ENCODE data around the gene SH3BP5L.
"Not testable (repeated sequence)": the region's sequence is repeated elsewhere in the genome, so short reads cannot be mapped to it uniquely, and the experiment has no call there.

The SH3BP5L gene

DNA sequence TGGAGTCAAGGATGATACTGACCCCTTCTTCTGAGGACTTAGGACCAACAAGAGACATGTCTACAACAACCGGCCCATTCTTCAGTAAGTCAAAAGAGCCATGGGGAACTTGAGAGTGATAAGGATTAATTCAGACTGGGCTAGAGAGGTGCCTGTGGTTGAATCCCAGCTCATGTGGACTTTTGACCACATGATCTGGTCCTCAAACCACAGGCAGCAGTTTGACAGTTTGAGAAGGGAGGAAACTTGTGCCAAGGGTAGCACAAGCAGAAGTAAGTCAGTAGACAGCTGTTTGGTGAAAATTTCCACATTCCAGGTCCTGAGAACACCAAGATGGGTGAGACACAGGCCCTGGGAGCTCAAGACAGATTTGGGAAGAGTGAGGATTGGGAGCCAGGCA, 19.8 kb downstream of the SH3BP5L start:
- no peak for DNase-seq (ENCODE audit: low read depth, low spot score)
- ChIA-PET CTCF (interaction anchor here (1.2 to 4.5 kb wide), 4 partner anchors 11 to 184 kb away, joined by 3 to 19 read pairs (median 10); no protein-coding TSS in a partner anchor), POLR2A (no interaction called here)
- TF ChIP-seq, protein P1, sequence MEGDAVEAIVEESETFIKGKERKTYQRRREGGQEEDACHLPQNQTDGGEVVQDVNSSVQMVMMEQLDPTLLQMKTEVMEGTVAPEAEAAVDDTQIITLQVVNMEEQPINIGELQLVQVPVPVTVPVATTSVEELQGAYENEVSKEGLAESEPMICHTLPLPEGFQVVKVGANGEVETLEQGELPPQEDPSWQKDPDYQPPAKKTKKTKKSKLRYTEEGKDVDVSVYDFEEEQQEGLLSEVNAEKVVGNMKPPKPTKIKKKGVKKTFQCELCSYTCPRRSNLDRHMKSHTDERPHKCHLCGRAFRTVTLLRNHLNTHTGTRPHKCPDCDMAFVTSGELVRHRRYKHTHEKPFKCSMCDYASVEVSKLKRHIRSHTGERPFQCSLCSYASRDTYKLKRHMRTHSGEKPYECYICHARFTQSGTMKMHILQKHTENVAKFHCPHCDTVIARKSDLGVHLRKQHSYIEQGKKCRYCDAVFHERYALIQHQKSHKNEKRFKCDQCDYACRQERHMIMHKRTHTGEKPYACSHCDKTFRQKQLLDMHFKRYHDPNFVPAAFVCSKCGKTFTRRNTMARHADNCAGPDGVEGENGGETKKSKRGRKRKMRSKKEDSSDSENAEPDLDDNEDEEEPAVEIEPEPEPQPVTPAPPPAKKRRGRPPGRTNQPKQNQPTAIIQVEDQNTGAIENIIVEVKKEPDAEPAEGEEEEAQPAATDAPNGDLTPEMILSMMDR (IDR thresholded peaks at IDR 0.05; ENCODE audit: insufficient read depth, low read length, missing control alignments): no peak
- no peak overlapping the region for H3K4me3 ChIP-seq (ENCODE audit: low read depth, low read length)

DNA sequence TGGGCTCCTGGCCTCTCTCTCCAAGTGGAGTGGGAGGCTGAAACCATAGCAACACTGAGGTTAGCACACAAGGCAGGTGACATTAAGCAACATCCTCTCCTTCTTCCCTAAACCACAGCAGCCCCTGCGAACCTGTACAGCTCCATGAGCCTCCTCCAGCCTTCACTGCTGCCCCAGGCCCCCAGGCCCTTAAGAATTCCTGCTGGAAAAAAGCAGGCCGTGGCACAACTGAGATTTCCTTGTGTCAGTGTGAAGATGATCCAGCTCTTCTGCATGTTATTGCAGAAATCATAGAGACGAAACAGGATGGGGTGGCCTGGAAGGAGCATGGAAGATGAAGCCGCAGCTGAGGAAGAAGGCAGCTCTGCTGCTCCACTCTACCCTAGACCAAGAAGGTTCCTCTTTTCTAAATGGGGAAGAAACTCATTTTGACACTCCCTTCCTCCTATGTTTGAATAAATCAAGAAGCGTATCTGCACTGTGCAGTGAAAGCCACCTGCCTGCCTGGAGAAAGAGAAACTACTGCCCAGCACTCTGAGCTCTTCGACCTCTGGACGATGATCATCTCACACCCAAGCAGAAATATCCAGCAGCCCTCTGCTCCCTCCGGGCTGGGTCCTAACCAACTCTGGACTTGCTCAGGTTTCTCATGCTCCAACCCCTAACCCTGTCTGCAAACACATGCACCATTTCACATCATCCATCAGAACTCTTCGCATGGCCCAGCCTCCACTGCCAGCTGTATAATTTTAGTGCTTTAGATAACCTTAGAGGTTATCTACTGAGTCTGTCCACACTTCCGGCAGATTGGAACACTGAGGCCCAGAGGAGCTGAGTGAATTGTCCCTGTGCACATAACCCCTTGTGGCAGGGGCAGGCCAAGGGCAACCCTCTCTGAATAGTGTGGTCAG, 20.7 kb downstream of the SH3BP5L start:
- ChIA-PET CTCF (interaction anchor here (0.8 to 4.5 kb wide), 7 partner anchors 11 to 562 kb away, joined by 3 to 19 read pairs (median 4); no protein-coding TSS in a partner anchor), POLR2A (no interaction called here)
- H3K4me3 ChIP-seq (ENCODE audit: low read depth, low read length): no peak overlapping the region
- DNase-seq (ENCODE audit: low read depth, low spot score): no peak
- TF ChIP-seq, protein P1 (IDR thresholded peaks at IDR 0.05; ENCODE audit: insufficient read depth, low read length, missing control alignments): no peak

DNA sequence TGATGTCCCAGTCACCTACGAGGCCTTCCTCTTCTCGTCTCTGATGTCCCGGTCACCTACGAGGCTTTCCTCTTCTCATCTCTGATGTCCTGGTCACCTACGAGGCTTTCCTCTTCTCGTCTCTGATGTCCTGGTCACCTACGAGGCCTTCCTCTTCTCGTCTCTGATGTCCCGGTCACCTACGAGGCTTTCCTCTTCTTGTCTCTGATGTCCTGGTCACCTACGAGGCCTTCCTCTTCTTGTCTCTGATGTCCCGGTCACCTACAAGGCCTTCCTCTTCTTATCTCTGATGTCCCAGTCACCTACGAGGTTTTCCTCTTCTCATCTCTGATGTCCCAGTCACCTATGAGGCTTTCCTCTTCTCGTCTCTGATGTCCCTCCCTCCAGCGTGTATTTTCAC, 22.2 kb downstream of the SH3BP5L start:
- POLR2A ChIA-PET; CTCF ChIA-PET; H3K4me3 ChIP-seq (ENCODE audit: low read depth, low read length); DNase-seq (ENCODE audit: low read depth, low spot score): not testable (repeated sequence)

DNA sequence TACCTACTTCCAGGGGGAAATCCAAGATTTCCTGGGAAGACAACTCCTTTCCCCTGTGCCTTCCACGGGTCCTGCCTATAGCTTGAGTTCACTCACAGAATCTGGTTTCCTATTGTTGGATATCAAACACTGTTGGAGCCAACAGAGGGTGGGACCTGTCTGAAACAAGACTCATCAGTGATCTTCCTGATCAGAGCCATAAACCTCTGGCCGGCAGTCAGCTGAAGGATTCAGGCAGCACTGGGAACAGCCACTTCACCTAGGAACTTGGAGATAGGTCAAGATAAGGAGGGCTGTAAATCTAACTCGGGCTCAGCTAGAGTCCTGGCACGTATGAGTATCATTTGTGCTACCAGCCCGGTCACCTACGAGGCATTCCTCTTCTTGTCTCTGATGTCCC, 23.3 kb downstream of the SH3BP5L start:
- CTCF ChIA-PET: no interaction called here
- POLR2A ChIA-PET: no interaction called here
- no peak for DNase-seq (ENCODE audit: low read depth, low spot score)
- TF ChIP-seq, protein P1 (IDR thresholded peaks at IDR 0.05; ENCODE audit: insufficient read depth, low read length, missing control alignments): no peak
- H3K4me3 ChIP-seq (ENCODE audit: low read depth, low read length): no peak overlapping the region

DNA sequence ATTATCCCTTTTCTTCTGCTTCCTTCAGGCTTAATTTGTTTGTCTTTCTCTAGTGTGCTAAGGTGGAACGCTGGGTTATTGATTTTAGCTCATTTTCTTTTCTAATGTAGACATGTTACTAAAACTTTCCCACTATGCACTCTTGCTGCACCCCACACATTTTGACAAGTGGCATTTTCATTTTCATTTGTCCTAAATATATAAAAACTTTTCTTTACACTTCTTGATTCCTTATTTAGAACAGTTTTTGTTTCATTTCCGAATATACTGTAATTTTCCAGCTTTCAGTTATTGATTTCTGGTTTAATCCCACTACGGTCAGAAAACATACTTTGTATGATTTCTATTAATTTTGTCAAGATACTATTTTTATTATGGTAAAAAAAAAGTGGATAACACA, 25.3 kb downstream of the SH3BP5L start:
- CTCF ChIA-PET: no interaction called here
- H3K4me3 ChIP-seq (ENCODE audit: low read depth, low read length): no peak overlapping the region
- POLR2A ChIA-PET: no interaction called here
- DNase-seq (ENCODE audit: low read depth, low spot score): no peak
- TF ChIP-seq, protein P1 (IDR thresholded peaks at IDR 0.05; ENCODE audit: insufficient read depth, low read length, missing control alignments): no peak

DNA sequence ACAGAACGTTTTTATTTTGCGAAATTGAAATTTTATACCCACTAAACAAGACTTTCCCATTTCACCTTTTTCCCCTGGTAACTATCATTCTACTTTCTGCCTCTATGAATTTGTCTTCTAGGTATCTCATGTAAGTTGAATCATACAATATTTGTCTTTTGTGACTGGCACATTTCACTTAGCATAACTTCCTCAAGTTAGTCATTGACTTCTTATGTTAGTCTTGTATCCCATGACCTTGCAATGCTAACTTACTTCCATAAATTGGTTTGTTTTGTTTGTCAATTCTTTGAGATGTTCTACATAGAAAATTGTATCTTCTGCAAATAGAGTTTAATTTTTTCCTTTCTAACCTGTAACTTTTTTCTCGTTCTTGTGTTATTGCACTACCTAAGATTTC, 26.9 kb downstream of the SH3BP5L start:
- no peak overlapping the region for H3K4me3 ChIP-seq (ENCODE audit: low read depth, low read length)
- CTCF ChIA-PET: interaction anchor here (1.2 kb wide), 1 partner anchor 8 kb away, joined by 3 read pairs; no protein-coding TSS in a partner anchor
- POLR2A ChIA-PET: no interaction called here
- TF ChIP-seq, protein P1 (IDR thresholded peaks at IDR 0.05; ENCODE audit: insufficient read depth, low read length, missing control alignments): no peak
- DNase-seq (ENCODE audit: low read depth, low spot score): no peak

DNA sequence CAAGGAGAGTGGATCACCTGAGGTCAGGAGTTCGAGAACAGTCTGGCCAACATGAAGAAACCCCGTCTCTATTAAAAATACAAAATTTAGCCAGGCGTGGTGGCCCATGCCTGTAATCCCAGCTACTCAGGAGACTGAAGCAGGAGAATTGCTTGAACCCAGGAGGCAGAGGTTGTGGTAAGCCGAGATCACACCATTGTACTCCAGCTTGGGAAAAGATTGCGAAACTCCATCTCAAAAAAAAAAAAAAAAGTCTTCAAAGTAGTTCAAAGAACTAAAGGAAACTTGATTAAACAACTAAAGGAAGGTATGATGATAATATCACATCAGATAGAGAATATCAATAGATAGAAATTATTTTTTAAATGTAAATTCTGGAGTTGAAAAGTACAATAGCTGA, 31.1 kb downstream of the SH3BP5L start:
- CTCF ChIA-PET: interaction anchor here (1.1 kb wide), 1 partner anchor 10 kb away, joined by 4 read pairs; no protein-coding TSS in a partner anchor
- DNase-seq (ENCODE audit: low read depth, low spot score); H3K4me3 ChIP-seq (ENCODE audit: low read depth, low read length); POLR2A ChIA-PET: not testable (repeated sequence)
